Measurements from ENCODE around the gene RASA3. TPM values are rescaled to one million over a fixed set of nuclear protein-coding genes. Genes with fewer than 3 reads are reported as not detected.

RASA3 gene
- total RNA-seq, 1 donor from 2014 or later = 17.3 TPM

DNA sequence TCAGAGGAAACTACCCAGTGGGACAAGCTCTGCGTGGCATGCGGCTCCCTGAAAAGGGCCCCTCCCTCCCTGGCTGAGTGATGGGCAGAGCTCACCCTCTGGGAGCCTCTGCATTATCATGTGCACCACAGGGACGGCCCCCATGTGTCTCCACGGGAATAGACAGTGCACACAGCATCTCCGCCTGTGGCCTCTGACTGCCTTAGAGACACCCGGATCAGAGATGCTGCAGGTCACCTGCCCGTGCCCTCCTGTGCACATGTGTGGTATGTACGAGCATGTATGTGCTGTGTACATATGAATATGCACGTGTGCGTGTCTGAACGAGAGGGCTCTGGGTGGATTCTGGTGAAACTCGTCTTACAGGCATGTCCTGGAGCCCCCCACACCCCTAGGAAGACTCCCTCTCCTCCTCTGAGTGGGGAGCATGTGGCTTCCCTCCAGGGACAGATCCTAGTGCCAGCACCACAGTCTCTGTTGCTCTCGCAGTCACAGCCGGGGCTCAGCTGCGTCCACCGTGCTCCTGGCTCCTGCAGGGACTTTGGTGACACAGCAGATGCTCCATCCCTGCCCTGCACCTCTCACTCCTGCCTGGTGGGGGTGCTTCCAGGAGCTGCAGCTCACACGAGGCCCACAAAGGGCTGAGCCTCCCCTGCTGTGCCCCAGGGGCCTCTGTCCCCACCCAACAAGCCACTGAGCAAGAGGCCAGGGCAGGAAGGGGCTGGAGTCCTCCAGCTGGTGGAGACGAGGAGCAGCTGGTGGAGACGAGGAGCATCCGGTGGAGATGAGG is 178.2 kb downstream of the RASA3 start:
- Histone ChIP-seq H3K4me1 (no peaks in the 10 kb centered on the region), H3K4me3 (no peak overlapping the region), H3K36me3 (no peaks in the 10 kb centered on the region), H3K27me3 (no peaks in the 10 kb centered on the region), H3K9me3 (no peaks in the 10 kb centered on the region), H3K27ac (no peak overlapping the region)
- ATAC-seq (no peak), DNase-seq (no peak)
- TF ChIP-seq CTCF (IDR thresholded peaks at IDR 0.05) = no peak
- intact Hi-C loops (cut with DNase I) = loop anchor here (5.0 kb wide), 1 partner anchor 273 kb away; no protein-coding TSS in a partner anchor

GRCh38 chr13:113953561-113953960 is 178.9 kb downstream of the RASA3 start:
- H3K27me3 ChIP-seq = no peaks in the 10 kb centered on the region
- no peaks in the 10 kb centered on the region for H3K9me3 ChIP-seq
- H3K4me1 ChIP-seq = no peaks in the 10 kb centered on the region
- H3K27ac ChIP-seq = no peak overlapping the region
- intact Hi-C loops (cut with DNase I) = loop anchor here (5.0 kb wide), 1 partner anchor 274 kb away; no protein-coding TSS in a partner anchor
- H3K36me3 ChIP-seq = no peaks in the 10 kb centered on the region
- ATAC-seq = no peak
- no peak for DNase-seq
- TF ChIP-seq CTCF (IDR thresholded peaks at IDR 0.05) = no peak
- H3K4me3 ChIP-seq = no peak overlapping the region

GRCh38 chr13:113952983-113953520 is 179.4 kb downstream of the RASA3 start:
- H3K4me3 ChIP-seq = no peak overlapping the region
- no peaks in the 10 kb centered on the region for H3K27me3 ChIP-seq
- TF ChIP-seq CTCF (IDR thresholded peaks at IDR 0.05) = no peak
- H3K4me1 ChIP-seq = no peaks in the 10 kb centered on the region
- intact Hi-C loops (cut with DNase I) = loop anchor here (5.0 kb wide), 1 partner anchor 274 kb away; no protein-coding TSS in a partner anchor
- no peak for DNase-seq
- no peak for ATAC-seq
- H3K36me3 ChIP-seq = no peaks in the 10 kb centered on the region
- H3K9me3 ChIP-seq = no peaks in the 10 kb centered on the region
- H3K27ac ChIP-seq = no peak overlapping the region

DNA sequence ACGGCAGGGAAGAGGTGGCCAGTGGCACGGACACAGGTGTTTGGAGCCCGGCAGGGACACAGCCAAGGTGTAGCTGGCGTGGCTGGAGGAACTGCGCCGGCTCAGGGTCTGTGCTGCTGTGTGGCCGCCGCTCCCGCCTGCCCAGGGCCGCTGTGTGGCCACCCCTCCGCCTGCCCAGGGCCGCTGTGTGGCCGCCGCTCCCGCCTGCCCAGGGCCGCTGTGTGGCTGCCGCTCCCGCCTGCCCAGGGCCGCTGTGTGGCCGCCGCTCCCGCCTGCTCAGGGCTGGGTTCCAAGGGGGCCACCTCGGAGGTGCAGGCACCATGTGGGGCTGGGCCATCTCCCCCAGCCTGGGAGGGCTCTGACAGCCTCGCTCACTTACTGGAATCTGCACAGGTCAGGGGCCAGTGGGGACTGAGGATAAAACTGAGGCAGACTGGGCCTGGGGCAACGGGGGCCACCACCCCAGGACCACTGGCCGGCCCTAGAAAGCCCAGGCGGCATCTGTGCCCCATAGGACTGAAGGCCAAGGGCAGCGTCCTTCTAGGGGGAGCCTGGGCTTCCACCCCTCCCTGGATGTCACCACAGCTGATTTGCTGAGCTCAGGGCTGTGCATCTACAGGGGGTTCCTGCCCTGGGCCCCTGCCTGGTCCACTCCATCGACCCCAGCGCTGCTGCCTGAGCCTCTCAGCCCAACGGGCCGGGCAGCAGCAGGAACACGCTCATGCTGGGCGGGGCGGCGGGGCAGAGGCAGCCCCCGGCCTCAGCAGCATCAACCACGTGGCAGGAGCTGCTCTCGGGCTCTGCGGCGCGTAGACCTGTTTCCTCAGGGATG is 180.1 kb downstream of the RASA3 start:
- Histone ChIP-seq H3K4me1 (no peaks in the 10 kb centered on the region), H3K36me3 (no peaks in the 10 kb centered on the region), H3K27ac (no peak overlapping the region), H3K9me3 (no peaks in the 10 kb centered on the region), H3K27me3 (no peaks in the 10 kb centered on the region), H3K4me3 (no peak overlapping the region)
- DNase-seq = no peak
- no peak for ATAC-seq
- no peak for TF ChIP-seq CTCF (IDR thresholded peaks at IDR 0.05)
- intact Hi-C loops (cut with DNase I) = loop anchor here (5.0 kb wide), 1 partner anchor 275 kb away; no protein-coding TSS in a partner anchor

DNA sequence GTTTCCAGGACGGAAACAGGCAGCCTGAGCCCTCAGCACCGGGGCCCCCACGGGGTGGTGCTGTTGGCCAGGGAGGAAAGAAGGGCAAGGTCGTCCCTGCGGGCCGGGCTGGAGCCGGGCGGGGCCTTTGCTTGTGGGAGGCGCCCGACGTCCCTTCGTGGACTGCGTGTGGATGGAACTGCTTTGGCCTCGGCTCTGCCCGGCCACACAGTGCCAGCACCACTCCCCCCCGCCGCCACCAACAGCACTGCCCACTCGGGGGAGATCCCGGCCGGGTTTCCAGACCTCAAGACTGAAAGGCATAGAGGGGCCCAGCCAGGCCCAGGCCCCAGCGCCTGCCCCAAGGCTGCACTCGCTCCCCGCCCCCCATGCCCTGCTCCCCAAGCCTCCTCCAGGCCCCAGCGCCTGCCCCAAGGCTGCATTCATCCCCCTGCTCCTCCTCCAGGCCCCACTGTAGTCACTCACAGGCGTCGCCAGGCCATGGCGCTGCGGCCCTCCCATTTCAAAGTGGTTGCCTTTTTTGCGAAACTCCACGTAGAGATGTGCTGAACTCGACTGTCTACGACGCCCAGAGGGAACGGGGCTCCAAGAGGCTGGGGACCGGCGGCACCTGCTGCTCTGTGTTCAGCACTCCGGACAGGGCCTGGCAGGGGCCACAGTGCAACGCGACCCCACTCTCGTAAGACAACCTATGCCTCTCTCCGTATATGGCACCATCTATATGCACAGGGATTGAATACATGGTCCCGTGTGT is 181.0 kb downstream of the RASA3 start:
- no peaks in the 10 kb centered on the region for H3K27me3 ChIP-seq
- intact Hi-C loops (cut with DNase I) = loop anchor here (5.0 kb wide), 1 partner anchor 276 kb away; no protein-coding TSS in a partner anchor
- ATAC-seq (peak; percentile 96), DNase-seq (peak; percentile 93)
- no peaks in the 10 kb centered on the region for H3K36me3 ChIP-seq
- no peak overlapping the region for H3K4me3 ChIP-seq
- no peaks in the 10 kb centered on the region for H3K4me1 ChIP-seq
- peak; percentile 78 for TF ChIP-seq CTCF (IDR thresholded peaks at IDR 0.05)
- H3K27ac ChIP-seq = no peak overlapping the region
- H3K9me3 ChIP-seq = no peaks in the 10 kb centered on the region

Data from upper lobe of right lung (tissue), 1 donor.